DOHH2 (cell line): Measurements from ENCODE around the gene FRMPD4.

Experiments
- H3F3A ChIP-seq: fragments of 200-600 bp; sonication (generic), shearing (Covaris generic); 2 replicates; pipeline ENCODE4 v1.6.0; 2016; ENCODE audit warnings: antibody characterized with exemption, mild to moderate bottlenecking; ENCODE audit not compliant: control insufficient read depth, insufficient read depth
- H3K27ac ChIP-seq: fragments of 200-600 bp; sonication (generic); 2 replicates; pipeline ENCODE4 v1.5.1; 2014; ENCODE audit warnings: low read depth, mild to moderate bottlenecking, low read length, moderate library complexity
- H3K27me3 ChIP-seq: fragments of 200-600 bp; sonication (generic); 2 replicates; pipeline ENCODE4 v1.6.1; 2014; ENCODE audit warnings: mild to moderate bottlenecking, low read length, mixed read lengths; ENCODE audit not compliant: control insufficient read depth
- H3K36me3 ChIP-seq: fragments of 200-600 bp; sonication (generic); 2 replicates; pipeline ENCODE4 v1.6.1; 2014; ENCODE audit warnings: mild to moderate bottlenecking, low read length, moderate library complexity, mixed read lengths; ENCODE audit not compliant: control insufficient read depth
- H3K4me1 ChIP-seq: fragments of 200-600 bp; sonication (generic); 2 replicates; pipeline ENCODE4 v1.6.1; 2014; ENCODE audit warnings: mild to moderate bottlenecking, low read length, mixed read lengths; ENCODE audit not compliant: control insufficient read depth
- H3K4me2 ChIP-seq: fragments of 200-600 bp; sonication (generic); 2 replicates; pipeline ENCODE4 v1.6.0; 2014; ENCODE audit warnings: mild to moderate bottlenecking, low read length, moderate library complexity
- H3K4me3 ChIP-seq: fragments of 200-600 bp; sonication (generic); 2 replicates; pipeline ENCODE4 v1.5.1; 2014; ENCODE audit warnings: mild to moderate bottlenecking, low read length, mixed read lengths
- H3K79me2 ChIP-seq: fragments of 200-600 bp; sonication (generic); 2 replicates; pipeline ENCODE4 v1.6.1; 2014; ENCODE audit warnings: mild to moderate bottlenecking, low read length, mixed read lengths; ENCODE audit not compliant: control insufficient read depth
- H3K9me2 ChIP-seq: fragments of 200-600 bp; sonication (generic); replicated peaks from 2 replicates; pipeline ENCODE4 v1.6.1; 2014; ENCODE audit warnings: mild to moderate bottlenecking, low read length, mixed read lengths; ENCODE audit not compliant: control insufficient read depth
- H3K9me3 ChIP-seq: fragments of 200-600 bp; sonication (generic); 2 replicates; pipeline ENCODE4 v1.6.1; 2014; ENCODE audit warnings: antibody characterized with exemption, low read length, mixed read lengths; ENCODE audit not compliant: control insufficient read depth, insufficient read depth
- H4K20me1 ChIP-seq: fragments of 200-600 bp; sonication (generic); 2 replicates; pipeline ENCODE4 v1.6.0; 2014; ENCODE audit warnings: low read depth, mild to moderate bottlenecking, antibody characterized with exemption, low read length, moderate library complexity; ENCODE audit not compliant: control insufficient read depth, insufficient read depth
- EZH2phosphoT487 ChIP-seq: fragments of 200-600 bp; sonication (generic); IDR thresholded peaks from 2 replicates; pipeline ENCODE4 v1.6.1; 2017; ENCODE audit warnings: borderline replicate concordance, mild to moderate bottlenecking, antibody characterized with exemption, low read length, moderate library complexity, mixed read lengths
- TF ChIP-seq, protein P1 (sequence below): fragments of 200-600 bp; sonication (generic); IDR thresholded peaks from one replicate; pipeline ENCODE4 v1.5.1; 2014; ENCODE audit warnings: antibody characterized with exemption, mild to moderate bottlenecking, low read depth, low read length; ENCODE audit not compliant: poor library complexity, severe bottlenecking

The FRMPD4 gene

GRCh38 chrX:12719837-12720236, 581.6 kb downstream of the FRMPD4 start:
- H3K36me3 ChIP-seq: no peaks in the 10 kb centered on the region
- no peaks in the 10 kb centered on the region for H3K79me2 ChIP-seq
- H3K9me3 ChIP-seq: no peaks in the 10 kb centered on the region
- TF ChIP-seq, protein P1, sequence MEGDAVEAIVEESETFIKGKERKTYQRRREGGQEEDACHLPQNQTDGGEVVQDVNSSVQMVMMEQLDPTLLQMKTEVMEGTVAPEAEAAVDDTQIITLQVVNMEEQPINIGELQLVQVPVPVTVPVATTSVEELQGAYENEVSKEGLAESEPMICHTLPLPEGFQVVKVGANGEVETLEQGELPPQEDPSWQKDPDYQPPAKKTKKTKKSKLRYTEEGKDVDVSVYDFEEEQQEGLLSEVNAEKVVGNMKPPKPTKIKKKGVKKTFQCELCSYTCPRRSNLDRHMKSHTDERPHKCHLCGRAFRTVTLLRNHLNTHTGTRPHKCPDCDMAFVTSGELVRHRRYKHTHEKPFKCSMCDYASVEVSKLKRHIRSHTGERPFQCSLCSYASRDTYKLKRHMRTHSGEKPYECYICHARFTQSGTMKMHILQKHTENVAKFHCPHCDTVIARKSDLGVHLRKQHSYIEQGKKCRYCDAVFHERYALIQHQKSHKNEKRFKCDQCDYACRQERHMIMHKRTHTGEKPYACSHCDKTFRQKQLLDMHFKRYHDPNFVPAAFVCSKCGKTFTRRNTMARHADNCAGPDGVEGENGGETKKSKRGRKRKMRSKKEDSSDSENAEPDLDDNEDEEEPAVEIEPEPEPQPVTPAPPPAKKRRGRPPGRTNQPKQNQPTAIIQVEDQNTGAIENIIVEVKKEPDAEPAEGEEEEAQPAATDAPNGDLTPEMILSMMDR: no peak
- no peak for TF ChIP-seq EZH2phosphoT487
- no peak overlapping the region for H3K27ac ChIP-seq
- H3K4me2 ChIP-seq: no peak overlapping the region
- no peaks in the 10 kb centered on the region for H3K27me3 ChIP-seq
- no peaks in the 10 kb centered on the region for H4K20me1 ChIP-seq
- no peaks in the 10 kb centered on the region for H3F3A ChIP-seq
- peaks cover 3% of the 10 kb centered on the region; the same call in 1 of the 2 replicates for H3K4me1 ChIP-seq
- H3K9me2 ChIP-seq: no peaks in the 10 kb centered on the region
- H3K4me3 ChIP-seq: no peak overlapping the region

GRCh38 chrX:12721042-12721441, 582.8 kb downstream of the FRMPD4 start:
- no peaks in the 10 kb centered on the region for H3K36me3 ChIP-seq
- H3K79me2 ChIP-seq: no peaks in the 10 kb centered on the region
- no peaks in the 10 kb centered on the region for H3K9me2 ChIP-seq
- no peak overlapping the region for H3K4me3 ChIP-seq
- H3K27ac ChIP-seq: no peak overlapping the region
- H3K4me2 ChIP-seq: no peak overlapping the region
- no peaks in the 10 kb centered on the region for H3F3A ChIP-seq
- H3K4me1 ChIP-seq: peaks cover 3% of the 10 kb centered on the region; the same call in 1 of the 2 replicates
- H3K27me3 ChIP-seq: no peaks in the 10 kb centered on the region
- H3K9me3 ChIP-seq: no peaks in the 10 kb centered on the region
- TF ChIP-seq EZH2phosphoT487: no peak
- TF ChIP-seq, protein P1: no peak
- no peaks in the 10 kb centered on the region for H4K20me1 ChIP-seq

GRCh38 chrX:12722314-12722713, 584.0 kb downstream of the FRMPD4 start:
- Histone ChIP-seq H3K9me3 (no peaks in the 10 kb centered on the region), H3K79me2 (no peaks in the 10 kb centered on the region), H3K27me3 (no peaks in the 10 kb centered on the region), H3K36me3 (no peaks in the 10 kb centered on the region), H3K4me1 (peaks cover 3% of the 10 kb centered on the region; the same call in 1 of the 2 replicates), H4K20me1 (no peaks in the 10 kb centered on the region), H3F3A (no peaks in the 10 kb centered on the region), H3K4me3 (no peak overlapping the region), H3K27ac (no peak overlapping the region), H3K4me2 (no peak overlapping the region), H3K9me2 (no peaks in the 10 kb centered on the region)
- TF ChIP-seq EZH2phosphoT487: no peak
- TF ChIP-seq, protein P1: no peak
